ENCODE results near the gene CTIF.

- TF ChIP-seq, protein P1, sequence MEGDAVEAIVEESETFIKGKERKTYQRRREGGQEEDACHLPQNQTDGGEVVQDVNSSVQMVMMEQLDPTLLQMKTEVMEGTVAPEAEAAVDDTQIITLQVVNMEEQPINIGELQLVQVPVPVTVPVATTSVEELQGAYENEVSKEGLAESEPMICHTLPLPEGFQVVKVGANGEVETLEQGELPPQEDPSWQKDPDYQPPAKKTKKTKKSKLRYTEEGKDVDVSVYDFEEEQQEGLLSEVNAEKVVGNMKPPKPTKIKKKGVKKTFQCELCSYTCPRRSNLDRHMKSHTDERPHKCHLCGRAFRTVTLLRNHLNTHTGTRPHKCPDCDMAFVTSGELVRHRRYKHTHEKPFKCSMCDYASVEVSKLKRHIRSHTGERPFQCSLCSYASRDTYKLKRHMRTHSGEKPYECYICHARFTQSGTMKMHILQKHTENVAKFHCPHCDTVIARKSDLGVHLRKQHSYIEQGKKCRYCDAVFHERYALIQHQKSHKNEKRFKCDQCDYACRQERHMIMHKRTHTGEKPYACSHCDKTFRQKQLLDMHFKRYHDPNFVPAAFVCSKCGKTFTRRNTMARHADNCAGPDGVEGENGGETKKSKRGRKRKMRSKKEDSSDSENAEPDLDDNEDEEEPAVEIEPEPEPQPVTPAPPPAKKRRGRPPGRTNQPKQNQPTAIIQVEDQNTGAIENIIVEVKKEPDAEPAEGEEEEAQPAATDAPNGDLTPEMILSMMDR (IDR thresholded peaks at IDR 0.05; ENCODE audit: low read depth, low read length), result no peak
- no peak for TF ChIP-seq EZH2phosphoT487 (IDR thresholded peaks at IDR 0.05; ENCODE audit: low read depth)
Observed at GRCh38 chr18:48874701-48875162, 335.9 kb downstream of the CTIF start.
